Neural cell (in vitro differentiated cells): ENCODE results near the gene RASSF9. TPM values are rescaled to one million over a fixed set of nuclear protein-coding genes. Genes with fewer than 3 reads are reported as not detected.

ENCODE experiments used
- H2AFZ ChIP-seq: fragments of 200-600, 300-800 bp; sonication (generic), shearing (Covaris generic); 2 replicates; pipeline ENCODE4 v1.6.0; 2014; ENCODE audit warnings: low read depth, mild to moderate bottlenecking, antibody characterized with exemption, low read length, moderate library complexity
- H3F3A ChIP-seq: fragments of 200-600 bp; shearing (Covaris generic); 2 replicates; pipeline ENCODE4 v1.6.1; 2016; ENCODE audit warnings: mild to moderate bottlenecking, moderate library complexity, mixed read lengths, antibody characterized with exemption, low read length; ENCODE audit not compliant: insufficient read depth, poor library complexity, severe bottlenecking
- H3K27ac ChIP-seq: fragments of 200-600, 300-800 bp; sonication (generic), shearing (Covaris generic); 2 replicates; pipeline ENCODE4 v1.5.1; 2014; ENCODE audit warnings: mild to moderate bottlenecking, low read length, moderate library complexity
- H3K27me3 ChIP-seq: fragments of 300-800, 200-600 bp; sonication (generic), shearing (Covaris generic); 2 replicates; pipeline ENCODE4 v1.6.0; 2014; ENCODE audit warnings: mild to moderate bottlenecking, low read depth, low read length, moderate library complexity; ENCODE audit not compliant: insufficient read depth
- H3K36me3 ChIP-seq: fragments of 300-800, 200-600 bp; sonication (generic), shearing (Covaris generic); 2 replicates; pipeline ENCODE4 v1.5.1; 2014; ENCODE audit warnings: mild to moderate bottlenecking, antibody characterized with exemption, low read length, moderate library complexity; ENCODE audit not compliant: insufficient read depth
- H3K4me2 ChIP-seq: fragments of 300-800, 200-600 bp; sonication (generic), shearing (Covaris generic); 2 replicates; pipeline ENCODE4 v1.6.0; 2014; ENCODE audit warnings: mild to moderate bottlenecking, low read length
- H3K4me3 ChIP-seq: fragments of 300-800, 200-600 bp; sonication (generic), shearing (Covaris generic); 2 replicates; pipeline ENCODE4 v1.5.1; 2014; ENCODE audit warnings: mild to moderate bottlenecking, low read length, moderate library complexity
- H3K79me2 ChIP-seq: fragments of 200-600 bp; shearing (Covaris generic); replicated peaks from 2 replicates; pipeline ENCODE4 v1.6.0; 2014; ENCODE audit warnings: mild to moderate bottlenecking, low read length, moderate library complexity; ENCODE audit not compliant: insufficient read depth
- H3K9ac ChIP-seq: fragments of 300-800, 200-600 bp; sonication (generic), shearing (Covaris generic); 2 replicates; pipeline ENCODE4 v1.6.1; 2016; ENCODE audit warnings: mild to moderate bottlenecking, low read length, mixed read lengths
- H3K9me2 ChIP-seq: fragments of 200-600 bp; shearing (Covaris generic); 2 replicates; pipeline ENCODE4 v1.6.1; 2016; ENCODE audit warnings: mild to moderate bottlenecking, low read length, mixed read lengths; ENCODE audit not compliant: insufficient read depth
- H3K9me3 ChIP-seq: fragments of 200-600, 300-800 bp; sonication (generic), shearing (Covaris generic); 2 replicates; pipeline ENCODE4 v1.6.1; 2016; ENCODE audit warnings: mild to moderate bottlenecking, mixed run types, low read length, moderate library complexity, mixed read lengths
- H4K20me1 ChIP-seq: fragments of 200-600 bp; shearing (Covaris generic); 2 replicates; pipeline ENCODE4 v1.6.1; 2016; ENCODE audit warnings: mild to moderate bottlenecking, mixed run types; ENCODE audit not compliant: insufficient read depth
- EP300 ChIP-seq: fragments of 450-650 bp; conservative IDR thresholded peaks from 2 replicates; pipeline ENCODE4 v1.6.1; 2014; ENCODE audit warnings: antibody characterized with exemption, mild to moderate bottlenecking, moderate library complexity; ENCODE audit not compliant: poor library complexity, severe bottlenecking
- EZH2 ChIP-seq: fragments of 200-600, 300-800 bp; shearing (Covaris generic), sonication (generic); IDR thresholded peaks from 2 replicates; pipeline ENCODE4 v1.6.1; 2014; ENCODE audit warnings: antibody characterized with exemption, low read length, borderline replicate concordance, mild to moderate bottlenecking; ENCODE audit not compliant: insufficient read depth, poor library complexity, severe bottlenecking
- MXI1 ChIP-seq: fragments of 450-650 bp; conservative IDR thresholded peaks from 2 replicates; pipeline ENCODE4 v1.6.1; 2014; ENCODE audit warnings: antibody characterized with exemption, mild to moderate bottlenecking; ENCODE audit not compliant: poor library complexity, severe bottlenecking
- POLR2AphosphoS5 ChIP-seq: IDR thresholded peaks from 2 replicates; pipeline ENCODE4 v1.6.1; 2012
- RAD21 ChIP-seq: fragments of 450-650 bp; conservative IDR thresholded peaks from 2 replicates; pipeline ENCODE4 v1.6.1; 2014; ENCODE audit warnings: antibody characterized with exemption, mild to moderate bottlenecking, moderate library complexity
- SMC3 ChIP-seq: fragments of 450-650 bp; conservative IDR thresholded peaks from 2 replicates; pipeline ENCODE4 v1.6.1; 2014; ENCODE audit warnings: antibody characterized with exemption, mild to moderate bottlenecking, moderate library complexity; ENCODE audit not compliant: poor library complexity
- TAF1 ChIP-seq: IDR thresholded peaks from 2 replicates; pipeline ENCODE4 v1.6.1; 2012; ENCODE audit warnings: low read depth
- polyA plus RNA-seq: library from polyadenylated mRNA; depleted of rRNA; stranded (reverse); fragments of >200 nt; gene quantifications from 2 replicates; pipeline ENCODE4 v1.2.3, GENCODE V29; 2014
- TF ChIP-seq, protein P1 (sequence below): IDR thresholded peaks from 2 replicates; pipeline ENCODE4 v1.6.1; 2012; ENCODE audit warnings: borderline replicate concordance
- TF ChIP-seq, protein P2 (sequence below): fragments of 450-650 bp; IDR thresholded peaks from 2 replicates; pipeline ENCODE4 v1.5.1; 2014; ENCODE audit warnings: antibody characterized with exemption, mild to moderate bottlenecking, moderate library complexity; ENCODE audit not compliant: poor library complexity, severe bottlenecking

Gene RASSF9
- polyA plus RNA-seq, 1 donor from 2014 or later = 0.04 TPM

DNA sequence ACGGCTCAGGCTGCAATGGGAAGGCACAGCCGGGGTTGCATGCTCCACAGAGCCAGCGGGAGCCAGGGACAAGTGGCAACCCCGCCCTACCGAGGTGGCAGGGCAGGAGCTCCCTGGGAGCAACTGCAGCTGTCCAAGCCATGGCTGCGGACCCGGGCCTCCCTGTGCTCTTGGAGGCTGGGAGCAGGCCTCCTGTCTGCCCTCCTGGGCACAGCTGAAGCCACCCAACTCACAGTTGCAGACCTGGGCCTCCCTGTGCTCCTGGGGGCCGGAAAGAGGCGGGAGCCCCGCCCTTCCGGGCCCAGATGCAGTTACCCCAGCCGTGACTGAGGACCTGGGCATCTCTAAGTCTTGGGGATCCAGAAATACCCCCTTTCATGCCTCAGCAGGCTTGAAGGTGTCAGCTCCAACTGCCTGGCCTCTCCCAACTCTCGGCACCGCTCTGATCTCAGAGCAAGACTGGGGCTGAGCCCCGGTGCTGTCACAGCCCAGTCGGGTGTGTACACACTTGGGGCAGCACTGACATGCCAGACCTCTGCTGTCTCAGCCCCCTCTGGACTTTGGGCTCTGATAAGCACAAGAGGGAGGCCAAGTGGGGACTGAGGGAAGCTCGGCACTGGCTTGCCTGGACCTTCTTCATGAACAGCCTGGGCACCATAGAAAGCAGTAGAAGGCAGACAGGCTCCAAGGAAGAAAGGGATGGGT lies 7.5 kb upstream of the RASSF9 start:
- Histone ChIP-seq H3K36me3 (no peaks in the 10 kb centered on the region), H3K9me2 (no peaks in the 10 kb centered on the region), H3K4me2 (no peak overlapping the region), H2AFZ (no peak overlapping the region), H3F3A (no peaks in the 10 kb centered on the region), H3K9me3 (no peaks in the 10 kb centered on the region), H4K20me1 (no peaks in the 10 kb centered on the region), H3K27me3 (no peaks in the 10 kb centered on the region), H3K9ac (no peak overlapping the region), H3K79me2 (no peaks in the 10 kb centered on the region), H3K27ac (no peak overlapping the region), H3K4me3 (no peak overlapping the region)
- TF ChIP-seq, protein P1, sequence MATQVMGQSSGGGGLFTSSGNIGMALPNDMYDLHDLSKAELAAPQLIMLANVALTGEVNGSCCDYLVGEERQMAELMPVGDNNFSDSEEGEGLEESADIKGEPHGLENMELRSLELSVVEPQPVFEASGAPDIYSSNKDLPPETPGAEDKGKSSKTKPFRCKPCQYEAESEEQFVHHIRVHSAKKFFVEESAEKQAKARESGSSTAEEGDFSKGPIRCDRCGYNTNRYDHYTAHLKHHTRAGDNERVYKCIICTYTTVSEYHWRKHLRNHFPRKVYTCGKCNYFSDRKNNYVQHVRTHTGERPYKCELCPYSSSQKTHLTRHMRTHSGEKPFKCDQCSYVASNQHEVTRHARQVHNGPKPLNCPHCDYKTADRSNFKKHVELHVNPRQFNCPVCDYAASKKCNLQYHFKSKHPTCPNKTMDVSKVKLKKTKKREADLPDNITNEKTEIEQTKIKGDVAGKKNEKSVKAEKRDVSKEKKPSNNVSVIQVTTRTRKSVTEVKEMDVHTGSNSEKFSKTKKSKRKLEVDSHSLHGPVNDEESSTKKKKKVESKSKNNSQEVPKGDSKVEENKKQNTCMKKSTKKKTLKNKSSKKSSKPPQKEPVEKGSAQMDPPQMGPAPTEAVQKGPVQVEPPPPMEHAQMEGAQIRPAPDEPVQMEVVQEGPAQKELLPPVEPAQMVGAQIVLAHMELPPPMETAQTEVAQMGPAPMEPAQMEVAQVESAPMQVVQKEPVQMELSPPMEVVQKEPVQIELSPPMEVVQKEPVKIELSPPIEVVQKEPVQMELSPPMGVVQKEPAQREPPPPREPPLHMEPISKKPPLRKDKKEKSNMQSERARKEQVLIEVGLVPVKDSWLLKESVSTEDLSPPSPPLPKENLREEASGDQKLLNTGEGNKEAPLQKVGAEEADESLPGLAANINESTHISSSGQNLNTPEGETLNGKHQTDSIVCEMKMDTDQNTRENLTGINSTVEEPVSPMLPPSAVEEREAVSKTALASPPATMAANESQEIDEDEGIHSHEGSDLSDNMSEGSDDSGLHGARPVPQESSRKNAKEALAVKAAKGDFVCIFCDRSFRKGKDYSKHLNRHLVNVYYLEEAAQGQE = no peak
- TF ChIP-seq EZH2 = no peak
- TF ChIP-seq, protein P2, sequence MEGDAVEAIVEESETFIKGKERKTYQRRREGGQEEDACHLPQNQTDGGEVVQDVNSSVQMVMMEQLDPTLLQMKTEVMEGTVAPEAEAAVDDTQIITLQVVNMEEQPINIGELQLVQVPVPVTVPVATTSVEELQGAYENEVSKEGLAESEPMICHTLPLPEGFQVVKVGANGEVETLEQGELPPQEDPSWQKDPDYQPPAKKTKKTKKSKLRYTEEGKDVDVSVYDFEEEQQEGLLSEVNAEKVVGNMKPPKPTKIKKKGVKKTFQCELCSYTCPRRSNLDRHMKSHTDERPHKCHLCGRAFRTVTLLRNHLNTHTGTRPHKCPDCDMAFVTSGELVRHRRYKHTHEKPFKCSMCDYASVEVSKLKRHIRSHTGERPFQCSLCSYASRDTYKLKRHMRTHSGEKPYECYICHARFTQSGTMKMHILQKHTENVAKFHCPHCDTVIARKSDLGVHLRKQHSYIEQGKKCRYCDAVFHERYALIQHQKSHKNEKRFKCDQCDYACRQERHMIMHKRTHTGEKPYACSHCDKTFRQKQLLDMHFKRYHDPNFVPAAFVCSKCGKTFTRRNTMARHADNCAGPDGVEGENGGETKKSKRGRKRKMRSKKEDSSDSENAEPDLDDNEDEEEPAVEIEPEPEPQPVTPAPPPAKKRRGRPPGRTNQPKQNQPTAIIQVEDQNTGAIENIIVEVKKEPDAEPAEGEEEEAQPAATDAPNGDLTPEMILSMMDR = no peak

DNA sequence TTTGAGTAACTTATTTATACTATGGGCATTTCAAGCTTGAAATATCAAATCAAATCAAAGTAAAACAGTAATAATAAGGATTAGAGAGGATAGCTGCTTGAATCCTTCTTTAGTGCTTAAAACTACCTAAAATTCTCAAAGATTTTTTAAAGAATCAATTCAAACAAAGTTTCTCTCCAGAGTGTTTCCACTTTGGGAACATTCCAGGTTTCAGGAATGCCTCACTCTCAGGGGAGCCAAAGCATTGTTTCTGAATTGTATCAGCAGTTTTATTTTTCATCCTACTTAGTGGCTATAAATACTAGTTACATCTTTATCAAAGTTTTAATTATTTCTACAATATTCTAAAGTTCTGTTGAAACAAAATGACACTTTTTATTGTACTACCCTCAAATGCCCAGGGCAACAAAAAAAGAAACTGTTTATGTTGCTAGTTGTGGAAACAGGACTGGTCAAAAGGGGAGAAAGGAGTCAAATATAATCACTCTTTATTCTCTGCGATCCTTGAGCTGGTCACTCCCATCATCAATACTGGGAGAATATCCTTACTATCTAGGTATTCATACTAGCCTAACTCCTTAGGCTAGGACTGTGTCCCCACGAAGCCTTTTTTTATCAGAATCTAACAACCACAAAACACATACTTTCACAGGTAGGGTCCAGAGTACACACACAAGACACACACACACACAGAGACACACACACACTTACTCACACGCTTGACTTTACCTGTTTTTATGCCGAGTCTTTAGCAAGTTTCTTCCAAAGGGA lies 598 bp downstream of the RASSF9 start:
- no peak for TF ChIP-seq TAF1
- no peaks in the 10 kb centered on the region for H3K36me3 ChIP-seq
- no peaks in the 10 kb centered on the region for H4K20me1 ChIP-seq
- no peaks in the 10 kb centered on the region for H3K27me3 ChIP-seq
- no peak overlapping the region for H3K4me2 ChIP-seq
- no peaks in the 10 kb centered on the region for H3K9me3 ChIP-seq
- H3K79me2 ChIP-seq = no peaks in the 10 kb centered on the region
- H3F3A ChIP-seq = no peaks in the 10 kb centered on the region
- H3K4me3 ChIP-seq = no peak overlapping the region
- H2AFZ ChIP-seq = no peak overlapping the region
- no peak overlapping the region for H3K9ac ChIP-seq
- no peak overlapping the region for H3K27ac ChIP-seq
- H3K9me2 ChIP-seq = no peaks in the 10 kb centered on the region

DNA sequence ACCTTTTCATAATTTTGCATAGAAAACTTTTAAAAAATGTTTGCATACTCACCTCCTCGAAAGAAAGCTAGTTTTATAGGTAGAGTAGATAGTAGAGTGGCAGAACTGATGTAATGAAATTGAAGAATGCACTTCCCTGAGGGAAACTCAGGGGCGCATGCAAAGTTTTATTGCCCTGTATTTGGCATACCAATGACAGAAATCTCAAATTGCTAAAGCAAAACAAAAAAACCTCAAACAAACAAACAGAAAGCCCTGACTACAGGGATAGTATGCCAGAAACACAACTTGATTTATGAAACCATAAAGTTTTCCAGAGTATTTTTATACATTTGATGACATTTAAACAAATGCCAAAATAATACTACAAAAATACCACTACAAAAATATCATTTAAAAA lies 1.8 kb downstream of the RASSF9 start:
- no peaks in the 10 kb centered on the region for H3K36me3 ChIP-seq
- H3F3A ChIP-seq = no peaks in the 10 kb centered on the region
- H3K27ac ChIP-seq = no peak overlapping the region
- no peak overlapping the region for H3K4me3 ChIP-seq
- no peaks in the 10 kb centered on the region for H3K27me3 ChIP-seq
- H3K9me2 ChIP-seq = no peaks in the 10 kb centered on the region
- no peaks in the 10 kb centered on the region for H4K20me1 ChIP-seq
- no peak for TF ChIP-seq POLR2AphosphoS5
- TF ChIP-seq RAD21 = no peak
- TF ChIP-seq, protein P1 = no peak
- no peak for TF ChIP-seq MXI1
- TF ChIP-seq TAF1 = no peak
- no peak for TF ChIP-seq EP300
- no peak for TF ChIP-seq SMC3
- TF ChIP-seq, protein P2 = no peak
- no peak for TF ChIP-seq EZH2
- H3K9ac ChIP-seq = no peak overlapping the region
- H3K4me2 ChIP-seq = no peak overlapping the region
- no peaks in the 10 kb centered on the region for H3K9me3 ChIP-seq
- H2AFZ ChIP-seq = no peak overlapping the region
- H3K79me2 ChIP-seq = no peaks in the 10 kb centered on the region
